CD14-positive monocyte (primary cell): ENCODE data around the gene NXPE1. TPM values are rescaled to one million over a fixed set of nuclear protein-coding genes. Genes with fewer than 3 reads are reported as not detected.
"Not testable (repeated sequence)": the region's sequence is repeated elsewhere in the genome, so short reads cannot be mapped to it uniquely, and the experiment has no call there.

Experiments used
- DNase-seq, 3 donors: peaks; one replicate each; pipeline ENCODE4 v3.0.0-alpha.2; 2011 to 2022
- H2AFZ ChIP-seq: 2 replicates; pipeline ENCODE4 v1.6.0; 2012; ENCODE audit warnings: mild to moderate bottlenecking, low read depth, low read length, inconsistent platforms; ENCODE audit not compliant: insufficient read depth, poor library complexity, severe bottlenecking
- H3K27ac ChIP-seq, 2 donors: 1 replicate in 1 of 2; 2 replicates in 1 of 2; pipeline ENCODE4 v1.5.1; 2012 to 2013; ENCODE audit warnings: low read length in 2 of 2, control low read depth in 1 of 2, inconsistent platforms in 1 of 2, low read depth in 1 of 2, mild to moderate bottlenecking in 1 of 2
- H3K27me3 ChIP-seq, 2 donors: one replicate each; pipeline versions ENCODE4 v1.6.0 to v1.6.1; 2011 to 2013; ENCODE audit warnings: low read length in 2 of 2; ENCODE audit not compliant: control insufficient read depth in 2 of 2, insufficient read depth in 2 of 2
- H3K36me3 ChIP-seq, 2 donors: replicated peaks in 1 of 2; 1 replicate in 1 of 2; 2 replicates in 1 of 2; pipeline versions ENCODE4 v1.5.1 to v1.6.1; 2012 to 2013; ENCODE audit warnings: low read length in 2 of 2, control low read depth in 1 of 2, inconsistent platforms in 1 of 2, mild to moderate bottlenecking in 1 of 2; ENCODE audit not compliant: insufficient read depth in 2 of 2, control insufficient read depth in 1 of 2
- H3K4me1 ChIP-seq, 2 donors: 1 replicate in 1 of 2; 2 replicates in 1 of 2; pipeline versions ENCODE4 v1.5.1 to v1.6.1; 2012 to 2013; ENCODE audit warnings: low read length in 2 of 2, control low read depth in 1 of 2, inconsistent platforms in 1 of 2, mild to moderate bottlenecking in 1 of 2, moderate library complexity in 1 of 2; ENCODE audit not compliant: insufficient read depth in 2 of 2, control insufficient read depth in 1 of 2
- H3K4me2 ChIP-seq: replicated peaks from 2 replicates; pipeline ENCODE3; 2012; ENCODE audit warnings: low read length, moderate library complexity, mild to moderate bottlenecking; ENCODE audit not compliant: poor library complexity, severe bottlenecking; ENCODE audit errors: extremely low read depth
- H3K4me3 ChIP-seq, 3 experiments: fragments of 200-600 bp in 1 of 3; sonication (generic) in 1 of 3; replicated peaks in 1 of 3; 1 replicate in 2 of 3; 2 replicates in 1 of 3; pipeline ENCODE4 v1.5.1; 2011 to 2013; ENCODE audit warnings: low read length in 3 of 3, mild to moderate bottlenecking in 3 of 3, control low read depth in 2 of 3, low read depth in 2 of 3, inconsistent platforms in 1 of 3, moderate library complexity in 1 of 3
- H3K79me2 ChIP-seq: 2 replicates; pipeline ENCODE4 v1.6.0; 2012; ENCODE audit warnings: mild to moderate bottlenecking, control low read depth, inconsistent platforms, low read length, moderate library complexity; ENCODE audit not compliant: insufficient read depth
- H3K9ac ChIP-seq: 2 replicates; pipeline ENCODE4 v1.6.0; 2017; ENCODE audit warnings: low read length, mild to moderate bottlenecking; ENCODE audit not compliant: insufficient read depth, poor library complexity, severe bottlenecking
- H3K9me3 ChIP-seq, 2 donors: replicated peaks in 1 of 2; 1 replicate in 1 of 2; 2 replicates in 1 of 2; pipeline versions ENCODE4 v1.5.1 to v1.6.1; 2012 to 2013; ENCODE audit warnings: low read length in 2 of 2, control low read depth in 1 of 2; ENCODE audit not compliant: control insufficient read depth in 1 of 2, insufficient read depth in 1 of 2
- H4K20me1 ChIP-seq: 2 replicates; pipeline ENCODE4 v1.6.0; 2012; ENCODE audit warnings: mild to moderate bottlenecking, low read length, control low read depth, moderate library complexity; ENCODE audit not compliant: insufficient read depth
- H3K27ac Mint-ChIP-seq, 7 donors: one replicate each; pipeline ENCODE4 v1.8.0; 2020; ENCODE audit warnings: mild to moderate bottlenecking in 7 of 7, mixed read lengths in 7 of 7, moderate library complexity in 6 of 7, inconsistent platforms in 2 of 7
- H3K27me3 Mint-ChIP-seq, 3 donors: one replicate each; pipeline ENCODE4 v1.8.0; 2021 to 2022; ENCODE audit warnings: low read depth in 3 of 3, mild to moderate bottlenecking in 3 of 3, mixed read lengths in 3 of 3, moderate library complexity in 3 of 3, inconsistent platforms in 1 of 3
- H3K36me3 Mint-ChIP-seq, 2 donors: one replicate each; pipeline ENCODE4 v1.8.0; 2020; ENCODE audit warnings: mixed read lengths in 2 of 2, inconsistent platforms in 1 of 2, mild to moderate bottlenecking in 1 of 2
- H3K4me1 Mint-ChIP-seq: one replicate; pipeline ENCODE4 v1.8.0; 2020; ENCODE audit warnings: mild to moderate bottlenecking, mixed read lengths
- H3K4me3 Mint-ChIP-seq, 2 donors: one replicate each; pipeline ENCODE4 v1.8.0; 2020; ENCODE audit warnings: mild to moderate bottlenecking in 2 of 2, mixed read lengths in 2 of 2, moderate library complexity in 1 of 2
- H3K9me3 Mint-ChIP-seq, 7 donors: one replicate each; pipeline ENCODE4 v1.8.0; 2020 to 2022; ENCODE audit warnings: mixed read lengths in 7 of 7, mild to moderate bottlenecking in 6 of 7, moderate library complexity in 6 of 7, inconsistent platforms in 2 of 7
- CTCF ChIP-seq: fragments of 200-600 bp; IDR thresholded peaks from one replicate; pipeline ENCODE4 v1.8.0; 2022; ENCODE audit warnings: antibody characterized with exemption, mild to moderate bottlenecking
- WGBS: methylation state at CpG from one replicate; pipeline ENCODE4 v1.1.5; 2013; ENCODE audit warnings: missing lambda C conversion rate; ENCODE audit not compliant: insufficient coverage; 5-methylcytosine and 5-hydroxymethylcytosine counted together
- intact Hi-C, 2 donors: fragments of 100-400 bp; cut with micrococcal nuclease; formaldehyde crosslinking; loops; one replicate each; pipeline versions ENCODE4 v1.15.0 to v1.15.1; 2023
- polyA plus RNA-seq, 3 donors: library from polyadenylated mRNA; depleted of rRNA in 1 of 3; unstranded in 2 of 3; stranded (reverse) in 1 of 3; fragments of 300-500 nt in 2 of 3; fragments of >200 nt in 1 of 3; fragmentation: Illumina TruSeq in 2 of 3; gene quantifications; 1 replicate in 2 of 3; 2 replicates in 1 of 3; pipeline ENCODE4 v1.2.3, GENCODE V29; 2012 to 2021

Gene NXPE1
- polyA plus RNA-seq, 3 donors, result not detected

- peaks cover 0 to 89% of the 10 kb centered on the region in 2 donors for H3K9me3 ChIP-seq
- no peaks in the 10 kb centered on the region for H3K79me2 ChIP-seq
- WGBS, result 83% methylated on average over 6 of the region's 11 CpGs
- H3K4me1 ChIP-seq, result no peaks in the 10 kb centered on the region
- intact Hi-C loops, result no loop called here
- Mint-ChIP-seq H3K27me3 (no peaks in the 10 kb centered on the region), H3K4me1 (no peaks in the 10 kb centered on the region), H3K36me3 (no peaks in the 10 kb centered on the region), H3K4me3 (no peak overlapping the region), H3K9me3 (peaks cover 0 to 19% (median 8%) of the 10 kb centered on the region in 7 donors), H3K27ac (no peak overlapping the region)
- H2AFZ ChIP-seq, result no peak overlapping the region
- H3K36me3 ChIP-seq, result no peaks in the 10 kb centered on the region
- no peak for DNase-seq
- H3K4me3 ChIP-seq, result no peak overlapping the region
- H3K4me2 ChIP-seq, result no peak overlapping the region
- H3K27ac ChIP-seq, result no peak overlapping the region
- H3K27me3 ChIP-seq, result no peaks in the 10 kb centered on the region
- no peak for TF ChIP-seq CTCF
- H4K20me1 ChIP-seq, result no peaks in the 10 kb centered on the region
- no peak overlapping the region for H3K9ac ChIP-seq
These were observed 48.2 kb upstream of the NXPE1 start for GRCh38 chr11:114607753-114608459.

GRCh38 chr11:114606802-114607075 lies 47.1 kb upstream of the NXPE1 start:
- H3K79me2 ChIP-seq, intact Hi-C loops, H3K4me1 ChIP-seq, H3K9ac ChIP-seq, H3K4me1 Mint-ChIP-seq, H3K36me3 ChIP-seq, H3K36me3 Mint-ChIP-seq, H3K4me2 ChIP-seq, H3K27me3 Mint-ChIP-seq, H3K27me3 ChIP-seq, H3K27ac Mint-ChIP-seq, H3K4me3 Mint-ChIP-seq, H3K27ac ChIP-seq, DNase-seq, H4K20me1 ChIP-seq, H3K4me3 ChIP-seq, H2AFZ ChIP-seq: not testable (repeated sequence)
- WGBS, result 95% methylated on average over 3 of the region's 5 CpGs
- peaks cover 0 to 77% of the 10 kb centered on the region in 2 donors for H3K9me3 ChIP-seq
- peaks cover 0 to 19% (median 8%) of the 10 kb centered on the region in 7 donors for H3K9me3 Mint-ChIP-seq
